SU-DHL-6 (cell line): ENCODE measurements around the gene NDUFA12.

Experiments used
- EZH2phosphoT487 ChIP-seq: fragments of 200-600 bp; sonication (generic), shearing (Covaris generic); conservative IDR thresholded peaks from 2 replicates; pipeline ENCODE4 v1.6.1; 2018; ENCODE audit warnings: mild to moderate bottlenecking, antibody characterized with exemption, low read length, moderate library complexity, mixed read lengths
- TF ChIP-seq, protein P1 (sequence below): fragments of 200-600 bp; sonication (generic); IDR thresholded peaks from one replicate; pipeline ENCODE4 v1.5.1; 2017; ENCODE audit warnings: antibody characterized with exemption, mild to moderate bottlenecking, low read length, moderate library complexity; ENCODE audit not compliant: insufficient read depth, poor library complexity, severe bottlenecking

- TF ChIP-seq, protein P1, sequence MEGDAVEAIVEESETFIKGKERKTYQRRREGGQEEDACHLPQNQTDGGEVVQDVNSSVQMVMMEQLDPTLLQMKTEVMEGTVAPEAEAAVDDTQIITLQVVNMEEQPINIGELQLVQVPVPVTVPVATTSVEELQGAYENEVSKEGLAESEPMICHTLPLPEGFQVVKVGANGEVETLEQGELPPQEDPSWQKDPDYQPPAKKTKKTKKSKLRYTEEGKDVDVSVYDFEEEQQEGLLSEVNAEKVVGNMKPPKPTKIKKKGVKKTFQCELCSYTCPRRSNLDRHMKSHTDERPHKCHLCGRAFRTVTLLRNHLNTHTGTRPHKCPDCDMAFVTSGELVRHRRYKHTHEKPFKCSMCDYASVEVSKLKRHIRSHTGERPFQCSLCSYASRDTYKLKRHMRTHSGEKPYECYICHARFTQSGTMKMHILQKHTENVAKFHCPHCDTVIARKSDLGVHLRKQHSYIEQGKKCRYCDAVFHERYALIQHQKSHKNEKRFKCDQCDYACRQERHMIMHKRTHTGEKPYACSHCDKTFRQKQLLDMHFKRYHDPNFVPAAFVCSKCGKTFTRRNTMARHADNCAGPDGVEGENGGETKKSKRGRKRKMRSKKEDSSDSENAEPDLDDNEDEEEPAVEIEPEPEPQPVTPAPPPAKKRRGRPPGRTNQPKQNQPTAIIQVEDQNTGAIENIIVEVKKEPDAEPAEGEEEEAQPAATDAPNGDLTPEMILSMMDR, result no peak
- no peak for TF ChIP-seq EZH2phosphoT487
Measured at GRCh38 chr12:95014554-95014953, 11.1 kb upstream of the NDUFA12 start.
